ENCODE measurements around the gene XXYLT1.
A peak's percentile ranks its signal among the peaks of the same experiment; 100 is the strongest.
"Not testable (repeated sequence)": the region's sequence is repeated elsewhere in the genome, so short reads cannot be mapped to it uniquely, and the experiment has no call there.

The XXYLT1 gene

GRCh38 chr3:195270817-195271409, at the start of gene XXYLT1:
TSS of gene XXYLT1 (minus strand) at chr3:195271159. CDS start at chr3:195271058, 101 bp downstream.
- DNase-seq (ENCODE audit: low spot score), result peak; percentile 87

GRCh38 chr3:195319060-195319459, 48.1 kb upstream of the XXYLT1 start:
- DNase-seq (ENCODE audit: low spot score), result no peak

DNA sequence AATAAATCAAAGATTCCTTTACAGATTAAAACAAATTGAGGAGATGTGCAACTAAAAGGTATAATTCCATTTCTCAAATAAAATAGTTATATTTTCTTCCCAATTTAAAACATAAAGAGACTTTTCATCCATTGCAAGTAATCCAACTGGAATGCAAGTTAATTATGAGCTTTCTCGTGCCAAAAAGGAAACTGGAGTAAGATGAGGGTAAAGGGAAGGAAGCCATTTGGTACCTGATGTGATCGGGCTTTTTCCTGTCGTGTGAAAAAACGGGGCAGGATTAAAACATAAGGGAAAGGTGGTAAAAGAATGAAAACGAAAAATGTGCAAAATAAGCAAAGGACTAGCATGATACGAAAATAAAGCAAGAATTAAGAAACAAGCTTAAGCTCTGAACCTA, 41.8 kb upstream of the XXYLT1 start:
- DNase-seq (ENCODE audit: low spot score), result no peak

- DNase-seq (ENCODE audit: low spot score), result no peak
Observed at GRCh38 chr3:195307711-195308110, 36.8 kb upstream of the XXYLT1 start.

DNA sequence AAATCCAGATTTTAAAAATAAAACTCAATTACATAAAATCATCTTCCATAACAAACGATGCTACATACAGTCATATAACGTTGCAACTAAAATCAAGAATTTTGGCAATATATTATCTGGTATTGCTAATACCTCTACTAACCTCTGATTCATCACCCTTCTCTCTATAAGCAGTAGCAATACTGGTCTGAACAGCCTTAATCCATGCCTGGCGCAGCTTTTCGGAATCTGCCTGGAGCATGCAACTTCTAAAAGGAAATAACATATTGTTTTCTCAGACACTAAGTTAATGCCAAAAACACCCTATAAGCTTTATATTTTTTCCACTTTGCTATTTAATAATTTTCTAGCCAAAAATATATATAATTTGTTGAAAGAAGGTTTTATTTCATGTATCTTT, 35.4 kb upstream of the XXYLT1 start:
- no peak for DNase-seq (ENCODE audit: low spot score)

- no peak for DNase-seq (ENCODE audit: low spot score)
Observed at GRCh38 chr3:195302431-195302830, 31.5 kb upstream of the XXYLT1 start.

DNA sequence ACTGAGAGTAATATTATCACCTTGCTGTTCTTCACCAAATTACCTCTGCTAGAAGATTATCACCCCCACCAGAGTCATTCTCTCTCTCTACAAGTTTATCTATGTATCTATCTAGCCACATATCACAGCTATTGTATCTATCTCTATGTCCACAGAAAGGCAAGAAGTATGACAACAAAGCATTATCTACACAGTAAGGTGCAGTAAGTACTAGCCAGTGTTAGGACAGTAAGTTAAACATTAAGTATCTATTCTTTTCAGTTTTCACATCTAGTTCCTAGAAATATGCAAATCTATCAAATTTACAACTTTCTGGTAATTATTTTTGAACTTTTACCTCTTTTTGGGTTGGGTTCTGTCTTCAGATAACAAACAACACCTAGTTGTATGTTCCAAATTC, 26.5 kb upstream of the XXYLT1 start:
- no peak for DNase-seq (ENCODE audit: low spot score)

DNA sequence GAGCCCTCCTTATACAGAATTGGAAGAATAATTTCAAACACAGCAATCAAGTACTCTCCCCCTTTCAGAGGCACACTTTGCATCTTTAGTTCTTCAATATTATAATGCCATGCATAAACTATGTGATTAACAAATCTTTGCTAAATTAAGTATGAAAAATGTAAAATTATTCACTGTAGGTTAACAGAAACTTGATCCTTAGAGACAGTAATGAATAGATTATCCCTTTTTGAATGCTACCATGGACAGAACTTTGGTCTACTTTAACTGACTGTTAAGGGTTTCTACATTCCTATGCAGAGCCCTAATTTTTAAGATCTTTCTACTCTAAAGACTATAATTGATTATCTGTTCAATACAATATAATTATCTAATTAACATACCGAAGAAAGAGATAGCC, 25.7 kb upstream of the XXYLT1 start:
- DNase-seq (ENCODE audit: low spot score), result no peak

DNA sequence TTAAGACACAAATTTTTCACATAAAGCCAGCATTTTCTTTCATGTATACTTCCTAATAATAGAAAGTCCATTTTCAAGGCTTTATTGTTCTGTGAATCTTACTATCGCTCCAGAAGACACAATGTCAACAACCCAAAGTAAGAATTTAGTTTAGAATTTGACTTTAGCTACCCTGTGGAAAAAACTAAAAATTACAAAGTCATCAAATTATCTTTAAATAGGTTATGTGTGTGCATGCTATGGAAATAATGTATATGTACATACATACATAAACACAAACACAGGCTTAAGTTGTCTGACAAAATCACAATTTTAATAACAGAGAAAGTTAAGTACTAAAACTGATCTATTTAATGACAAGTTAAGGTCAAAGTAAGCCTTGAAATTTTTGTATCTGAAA, 20.2 kb upstream of the XXYLT1 start:
- no peak for DNase-seq (ENCODE audit: low spot score)

GRCh38 chr3:195290643-195291042, 19.7 kb upstream of the XXYLT1 start:
- DNase-seq (ENCODE audit: low spot score), result not testable (repeated sequence)

DNA sequence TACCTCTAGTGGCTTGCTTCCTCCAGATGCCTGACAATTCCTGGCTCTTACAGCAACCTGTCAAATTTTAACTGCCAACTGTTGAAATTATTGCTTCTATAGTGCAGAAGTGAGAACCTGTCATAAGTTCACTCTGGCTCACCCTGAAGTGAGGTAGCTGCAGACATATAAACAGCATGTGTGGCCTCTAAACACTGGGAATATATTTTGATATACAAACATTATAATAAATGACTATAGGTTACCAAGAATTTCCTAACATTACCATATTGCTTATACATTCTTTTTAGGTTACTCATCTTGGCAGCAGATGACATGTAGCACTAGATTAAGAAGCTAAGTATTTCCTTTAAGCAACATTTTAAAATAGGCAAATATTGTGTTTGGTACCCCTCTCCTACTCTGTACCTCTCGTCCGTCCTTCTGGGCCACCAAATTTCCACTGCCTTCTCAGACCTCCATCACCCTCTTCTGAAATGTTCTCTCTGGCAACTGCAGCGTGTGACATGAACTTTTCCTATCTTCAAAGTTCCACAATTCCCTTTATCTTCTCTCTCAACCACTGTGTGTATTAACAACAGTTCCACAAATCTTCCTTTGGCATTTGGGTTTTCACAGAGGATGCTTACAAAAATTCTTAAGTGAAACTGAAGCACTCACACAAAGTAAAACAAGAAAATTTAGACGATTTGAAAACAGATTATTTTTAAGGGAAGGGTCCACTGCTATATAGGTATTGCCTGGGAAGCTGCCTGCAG, 15.3 kb upstream of the XXYLT1 start:
- DNase-seq (ENCODE audit: low spot score), result no peak

DNA sequence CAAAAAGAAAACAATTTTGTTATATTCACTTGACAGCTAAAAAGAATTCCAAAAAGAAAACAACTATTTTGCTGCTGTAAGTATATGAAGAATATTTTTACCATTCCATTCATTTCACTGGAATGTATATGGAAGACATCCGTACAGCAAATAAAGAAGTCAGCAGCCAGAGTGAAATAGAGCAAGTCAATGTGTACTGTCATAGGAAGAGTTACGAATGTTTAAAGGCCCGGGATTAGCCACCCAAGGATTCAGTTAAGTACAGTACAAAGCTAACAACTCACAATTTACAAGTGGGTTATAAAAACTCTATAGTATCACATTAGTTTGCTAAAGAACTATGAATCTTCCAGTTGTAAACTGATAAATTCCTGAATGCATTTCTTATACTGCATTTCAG, 14.4 kb upstream of the XXYLT1 start:
- no peak for DNase-seq (ENCODE audit: low spot score)

GRCh38 chr3:195284842-195285241, 13.9 kb upstream of the XXYLT1 start:
- DNase-seq (ENCODE audit: low spot score), result no peak

DNA sequence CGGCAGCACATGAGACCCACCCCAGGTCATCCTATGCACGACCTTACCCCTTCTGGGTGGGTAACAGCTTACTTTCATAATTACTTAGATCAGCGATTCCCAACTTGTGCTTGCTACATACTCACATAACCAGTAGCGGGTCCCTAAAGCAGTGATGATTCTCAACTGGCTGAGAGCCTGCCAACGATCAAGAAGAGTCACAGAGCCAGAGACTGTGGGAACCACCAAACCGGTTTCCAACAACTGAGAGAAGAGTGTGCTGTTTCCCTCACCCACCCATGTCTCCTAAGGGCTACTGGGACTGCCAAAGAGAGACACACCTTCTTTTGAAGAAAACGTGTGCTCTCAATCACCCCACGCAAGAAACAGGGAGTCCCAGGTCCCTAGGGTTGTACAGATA, 12.0 kb upstream of the XXYLT1 start:
- DNase-seq (ENCODE audit: low spot score), result no peak

GRCh38 chr3:195274259-195274966, 3.5 kb upstream of the XXYLT1 start:
- DNase-seq (ENCODE audit: low spot score), result no peak

GRCh38 chr3:195271410-195272243, 668 bp upstream of the XXYLT1 start:
- DNase-seq (ENCODE audit: low spot score), result peak; percentile 88

- DNase-seq (ENCODE audit: low spot score), result no peak
Observed at GRCh38 chr3:195270079-195270816, 711 bp downstream of the XXYLT1 start.

- no peak for DNase-seq (ENCODE audit: low spot score)
Observed at GRCh38 chr3:195269375-195270078, 1.4 kb downstream of the XXYLT1 start.

GRCh38 chr3:195268576-195269309, 2.2 kb downstream of the XXYLT1 start:
- no peak for DNase-seq (ENCODE audit: low spot score)

- DNase-seq (ENCODE audit: low spot score), result no peak
Observed at GRCh38 chr3:195267096-195267495, 3.9 kb downstream of the XXYLT1 start.
